NCI-H2107 treated with DMSO at 0.1 percent for 48 hours (cell line): Measurements from ENCODE around the gene RSAD2.

Source experiments
- DNase-seq: peaks from one replicate; lab custom pipeline; 2025; ENCODE audit not compliant: unreplicated experiment; lab: John Stamatoyannopoulos, UW

Gene RSAD2

GRCh38 chr2:6942848-6943247, 65.3 kb downstream of the RSAD2 start:
- no peak for DNase-seq

- no peak for DNase-seq
Observed at GRCh38 chr2:6943523-6943922, 65.9 kb downstream of the RSAD2 start.

- no peak for DNase-seq
Observed at GRCh38 chr2:6943971-6944370, 66.4 kb downstream of the RSAD2 start.

- DNase-seq: no peak
Observed at GRCh38 chr2:6944555-6944954, 67.0 kb downstream of the RSAD2 start.

- DNase-seq: no peak
Observed at GRCh38 chr2:6945087-6945813, 67.7 kb downstream of the RSAD2 start.

GRCh38 chr2:6945821-6946220, 68.2 kb downstream of the RSAD2 start:
- no peak for DNase-seq

- DNase-seq: no peak
Observed at GRCh38 chr2:6946722-6947121, 69.1 kb downstream of the RSAD2 start.
